Skeletal muscle cell (primary cell): Measurements from ENCODE around the gene BAG1.

Source experiments
- DNase-seq: peaks from one replicate; pipeline ENCODE4 v3.0.0-alpha.2; 2010; ENCODE audit warnings: low read depth
- H3K4me3 ChIP-seq: 2 replicates; pipeline ENCODE4 v1.5.1; 2011; ENCODE audit warnings: low read depth, mild to moderate bottlenecking, control low read depth, low read length, moderate library complexity

Gene BAG1

DNA sequence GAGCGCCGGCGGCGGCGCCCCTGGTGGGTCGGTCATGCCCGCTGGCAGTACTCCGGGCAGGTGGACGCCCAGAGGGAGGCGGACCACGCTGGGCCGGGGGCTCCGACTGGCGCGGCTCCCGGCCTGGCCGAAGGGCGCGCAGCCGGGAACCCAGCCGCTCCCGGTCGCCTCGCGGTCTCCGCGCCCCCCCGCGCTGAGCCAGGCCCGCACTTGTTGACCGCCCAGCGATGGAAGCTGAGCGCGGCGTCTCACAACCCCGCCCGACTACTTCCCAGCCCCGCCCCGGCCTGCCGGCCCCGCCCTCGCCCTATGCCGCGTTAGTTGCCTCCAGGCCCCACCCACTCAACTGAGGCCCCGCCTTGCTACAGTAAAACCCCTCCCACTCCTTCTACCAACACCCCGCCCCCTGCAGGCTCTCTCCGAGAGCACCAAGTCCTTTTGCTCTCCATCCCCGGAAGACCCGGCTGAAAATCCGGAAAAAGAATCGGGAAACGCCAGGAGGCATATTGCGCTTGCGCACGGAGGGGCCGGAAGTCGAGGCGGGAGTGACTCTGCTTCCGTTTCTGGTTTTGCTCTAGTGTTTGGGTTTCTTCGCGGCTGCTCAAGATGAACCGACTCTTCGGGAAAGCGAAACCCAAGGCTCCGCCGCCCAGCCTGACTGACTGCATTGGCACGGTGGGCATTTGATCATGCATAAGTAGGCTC lies at the start of gene BAG1, which contains the start of gene CHMP5:
Gene BAG1 (minus strand): TSS at position 236 of the 705 bp plus-strand sequence.
Gene CHMP5 (plus strand): TSS at position 577 of the 705 bp plus-strand sequence. CDS start 30 bp downstream, at position 607.
- peak; percentile 97 for DNase-seq
- H3K4me3 ChIP-seq, result peak within 1 kb of the TSS; percentile 81

DNA sequence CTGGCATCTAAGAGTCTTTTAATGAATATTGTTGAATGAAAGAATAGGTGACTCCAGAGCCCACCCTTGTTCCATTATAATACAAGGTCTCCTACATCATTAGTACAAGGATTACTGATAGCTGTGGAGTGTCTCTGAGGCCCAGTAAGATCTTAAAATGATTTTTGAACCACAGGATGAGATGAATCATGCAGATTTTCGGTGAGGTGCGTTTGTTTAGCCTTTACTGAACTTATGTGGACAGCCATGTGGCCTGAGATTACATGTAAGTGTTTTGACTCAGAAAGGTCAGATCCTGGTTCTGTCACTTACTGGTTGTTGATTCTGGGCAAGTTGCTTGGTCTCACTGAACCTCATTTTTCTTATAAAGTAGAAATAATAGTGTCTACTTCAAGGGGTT lies 47.4 kb upstream of the BAG1 start:
- DNase-seq, result no peak
- no peak overlapping the region for H3K4me3 ChIP-seq

DNA sequence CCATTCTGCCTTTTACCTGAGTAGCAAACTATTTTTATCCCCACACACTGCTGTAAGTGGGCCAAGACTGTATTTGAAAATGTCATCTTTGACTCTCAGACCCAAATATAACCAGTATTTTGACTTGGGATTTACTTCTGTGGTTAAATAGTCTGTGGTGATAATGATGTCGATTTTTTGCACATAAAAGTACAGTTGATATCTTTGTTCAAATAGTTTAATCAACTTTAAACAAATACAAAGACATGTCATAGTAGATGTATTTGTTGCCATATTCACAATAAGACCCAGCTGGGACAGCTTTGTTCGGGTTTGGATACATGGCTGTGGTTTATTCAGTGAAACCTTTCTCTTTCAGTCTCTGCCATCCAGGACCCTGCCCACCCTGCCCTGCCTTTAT lies 46.2 kb upstream of the BAG1 start:
- H3K4me3 ChIP-seq, result no peak overlapping the region
- DNase-seq, result no peak

DNA sequence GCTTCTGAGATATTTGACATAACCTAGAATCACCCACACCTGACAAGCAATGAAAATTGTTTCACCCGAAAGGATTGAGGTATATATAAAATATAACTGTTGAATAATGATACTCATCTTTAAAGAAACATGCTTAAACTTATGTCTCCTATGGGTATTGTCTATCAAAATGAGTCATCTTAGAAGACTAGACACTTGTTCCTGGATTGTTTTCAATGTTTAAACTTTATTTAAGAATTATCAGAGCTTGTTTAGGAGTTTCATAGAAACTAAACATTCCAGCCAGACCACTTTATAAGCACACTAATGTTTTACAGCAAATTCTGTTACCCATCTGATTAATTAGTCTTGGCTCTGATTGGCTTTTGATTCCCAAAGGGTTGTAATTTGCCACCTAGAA lies 45.4 kb upstream of the BAG1 start:
- H3K4me3 ChIP-seq, result no peak overlapping the region
- DNase-seq, result no peak

DNA sequence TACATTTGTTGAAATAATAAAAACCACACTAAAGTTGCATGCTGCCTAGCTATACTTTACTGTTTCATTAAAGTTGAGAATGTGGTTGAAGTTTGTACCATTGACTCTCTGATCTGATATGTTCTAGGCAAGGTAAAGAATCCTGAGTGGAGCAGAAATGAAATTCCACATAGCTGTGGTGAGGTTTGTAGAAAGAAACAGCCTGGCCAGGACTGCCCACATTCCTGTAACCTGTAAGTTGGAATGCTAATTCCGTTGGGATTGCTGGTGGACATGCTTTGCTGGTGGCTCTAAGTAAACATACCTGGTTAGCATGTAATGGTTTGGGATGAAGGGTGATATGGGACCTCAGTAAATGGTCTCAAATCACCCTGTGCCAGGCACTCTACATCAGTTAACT lies 42.6 kb upstream of the BAG1 start:
- no peak for DNase-seq
- no peak overlapping the region for H3K4me3 ChIP-seq

DNA sequence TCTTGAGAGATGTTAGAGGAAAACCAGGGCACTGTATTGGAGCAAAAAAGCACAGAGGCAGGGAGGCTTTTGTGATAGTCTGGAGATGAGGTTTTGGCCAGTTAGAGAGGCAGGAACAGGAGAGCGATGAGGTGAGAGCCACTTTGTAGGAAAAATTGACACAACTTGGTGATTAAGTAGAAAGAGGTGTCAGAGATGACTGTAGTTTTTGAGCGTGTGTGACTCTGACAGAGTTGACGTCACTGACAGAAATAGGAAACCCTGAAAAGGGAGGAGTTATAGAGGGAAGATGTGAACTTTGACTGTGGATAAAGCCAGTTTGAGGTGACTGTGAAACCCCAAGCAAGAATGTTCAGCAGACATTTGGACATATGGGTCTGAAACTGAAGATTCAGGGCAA lies 41.5 kb upstream of the BAG1 start:
- no peak overlapping the region for H3K4me3 ChIP-seq
- DNase-seq, result no peak

DNA sequence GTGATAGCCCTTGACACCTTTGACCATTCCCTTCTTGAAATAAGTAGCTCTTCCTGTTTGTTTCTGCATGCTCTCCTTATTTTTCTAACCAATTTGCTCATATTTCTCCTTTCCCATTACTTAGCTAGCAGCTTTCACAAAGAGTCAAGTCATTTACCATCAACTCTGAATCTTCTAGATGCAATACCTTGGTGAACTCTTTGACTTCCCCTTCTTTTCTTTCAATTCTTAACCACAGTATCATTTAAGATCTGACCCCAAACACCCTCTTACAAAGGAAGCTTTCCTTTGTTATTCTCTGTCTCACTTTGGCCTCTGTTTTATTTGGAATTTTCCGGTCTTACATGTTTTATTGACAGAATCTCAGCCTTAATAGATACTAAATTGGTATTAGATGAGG lies 39.9 kb upstream of the BAG1 start:
- no peak for DNase-seq
- no peak overlapping the region for H3K4me3 ChIP-seq

DNA sequence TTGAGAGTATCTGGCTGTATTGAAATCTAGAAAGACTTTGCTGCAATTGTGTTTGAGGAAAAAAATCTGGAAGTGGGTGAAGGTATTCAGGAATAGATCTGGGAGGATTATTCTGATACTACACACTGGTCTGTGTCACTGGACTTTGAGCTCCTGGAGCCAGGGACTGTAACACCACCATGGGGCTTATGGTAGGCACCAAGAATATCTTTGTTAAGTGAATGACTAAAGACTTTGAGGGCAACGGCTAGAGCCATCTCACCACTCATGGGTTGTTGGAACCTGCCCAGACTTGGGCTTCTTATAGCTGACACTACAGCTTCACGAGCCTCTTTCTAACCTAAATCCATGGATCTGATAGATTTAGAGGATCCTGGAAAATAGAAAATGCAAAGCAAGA lies 36.0 kb upstream of the BAG1 start:
- no peak overlapping the region for H3K4me3 ChIP-seq
- DNase-seq, result no peak

DNA sequence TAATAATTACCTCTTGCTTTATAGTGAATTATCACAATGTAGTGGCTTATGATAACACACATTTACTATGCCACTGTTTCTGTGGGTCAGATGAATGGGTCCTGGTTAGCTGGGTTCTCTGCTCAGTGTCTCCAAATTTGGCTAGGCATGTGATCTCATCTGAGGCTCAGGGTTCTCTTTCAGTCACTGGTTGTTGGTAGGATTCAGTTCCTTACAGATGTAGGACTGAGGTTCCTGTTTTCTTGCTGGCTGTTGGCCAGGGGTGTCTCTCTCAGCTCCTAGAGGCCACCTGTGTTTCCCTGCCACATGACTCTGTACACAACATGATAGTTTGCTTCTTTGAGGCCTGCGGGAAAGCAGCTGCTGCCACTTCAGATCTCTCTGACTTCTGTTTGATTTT lies 32.9 kb upstream of the BAG1 start:
- DNase-seq, result no peak
- no peak overlapping the region for H3K4me3 ChIP-seq

DNA sequence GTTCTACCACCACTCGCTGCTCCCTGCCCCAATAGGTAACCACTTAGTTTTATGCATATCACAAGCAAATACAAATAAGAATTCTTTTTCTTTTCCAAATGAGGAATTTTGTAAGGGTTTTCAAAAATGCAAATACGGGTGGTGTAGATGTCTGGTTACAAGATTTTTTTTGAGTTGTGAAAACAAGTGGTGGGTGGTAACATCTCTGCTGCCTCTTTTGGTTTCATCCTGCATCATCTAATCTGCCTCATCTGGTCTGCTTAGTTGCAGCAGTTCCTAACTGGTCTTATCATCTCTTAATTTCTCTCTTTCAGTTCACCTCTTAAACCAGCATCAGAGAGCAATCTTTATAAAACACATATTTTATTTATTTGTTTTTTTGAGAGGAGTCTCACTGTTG lies 31.1 kb upstream of the BAG1 start:
- H3K4me3 ChIP-seq, result no peak overlapping the region
- no peak for DNase-seq

DNA sequence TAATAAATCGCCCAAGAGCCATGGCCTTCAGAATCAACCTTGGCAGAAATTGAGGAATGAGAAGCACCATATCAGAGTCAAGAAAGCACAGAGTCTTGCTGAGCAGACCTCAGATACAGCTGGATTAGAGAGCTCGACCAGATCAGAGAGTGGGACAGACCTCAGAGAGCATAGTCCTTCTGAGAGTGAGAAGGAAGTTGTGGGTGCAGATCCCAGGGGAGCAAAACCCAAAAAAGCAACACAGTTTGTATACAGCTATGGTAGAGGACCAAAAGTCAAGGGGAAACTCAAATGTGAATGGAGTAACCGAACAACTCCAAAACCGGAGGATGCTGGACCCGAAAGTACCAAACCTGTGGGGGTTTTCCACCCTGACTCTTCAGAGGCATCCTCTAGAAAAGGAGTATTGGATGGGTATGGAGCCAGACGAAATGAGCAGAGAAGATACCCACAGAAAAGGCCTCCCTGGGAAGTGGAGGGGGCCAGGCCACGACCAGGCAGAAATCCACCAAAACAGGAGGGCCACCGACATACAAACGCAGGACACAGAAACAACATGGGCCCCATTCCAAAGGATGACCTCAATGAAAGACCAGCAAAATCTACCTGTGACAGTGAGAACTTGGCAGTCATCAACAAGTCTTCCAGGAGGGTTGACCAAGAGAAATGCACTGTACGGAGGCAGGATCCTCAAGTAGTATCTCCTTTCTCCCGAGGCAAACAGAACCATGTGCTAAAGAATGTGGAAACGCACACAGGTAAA lies 30.3 kb upstream of the BAG1 start:
- no peak for DNase-seq
- H3K4me3 ChIP-seq, result no peak overlapping the region

DNA sequence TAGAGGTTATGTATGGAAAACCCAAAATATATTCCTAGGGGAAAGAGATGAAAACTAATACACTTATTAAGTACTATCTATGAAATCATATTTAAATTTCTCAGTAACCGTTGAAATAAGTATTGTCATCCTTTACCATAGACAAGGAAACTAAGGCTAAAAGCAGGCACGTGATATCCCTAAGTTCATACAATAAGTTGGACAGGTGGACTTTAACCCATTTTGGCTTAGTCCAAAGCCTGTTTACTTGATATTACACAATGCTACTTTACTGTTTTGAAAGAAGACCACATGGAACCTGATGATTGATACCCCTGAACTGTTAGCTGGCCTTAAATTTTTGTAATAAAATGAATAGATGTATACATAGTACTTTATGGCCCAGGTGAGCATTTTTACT lies 29.3 kb upstream of the BAG1 start:
- H3K4me3 ChIP-seq, result no peak overlapping the region
- no peak for DNase-seq

DNA sequence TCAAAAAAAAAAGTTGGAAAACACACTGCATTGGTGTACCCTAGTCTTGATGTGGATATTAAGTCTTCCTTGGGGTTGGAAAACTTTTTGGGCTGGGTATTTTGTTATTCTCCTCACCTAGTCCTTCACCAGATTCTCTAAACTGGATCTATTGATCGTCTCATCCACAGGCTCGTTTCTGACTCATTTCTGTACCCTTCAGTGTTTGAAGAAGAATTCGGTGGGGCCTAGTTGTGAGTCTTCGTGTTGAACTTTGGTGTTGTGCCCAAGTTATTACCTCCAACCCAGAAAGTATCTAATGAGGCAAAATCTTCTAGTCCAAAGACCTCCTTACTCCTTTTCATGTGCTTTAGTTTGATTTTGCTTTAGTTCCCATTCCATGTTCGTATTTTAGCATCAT lies 27.4 kb upstream of the BAG1 start:
- DNase-seq, result no peak
- H3K4me3 ChIP-seq, result no peak overlapping the region

DNA sequence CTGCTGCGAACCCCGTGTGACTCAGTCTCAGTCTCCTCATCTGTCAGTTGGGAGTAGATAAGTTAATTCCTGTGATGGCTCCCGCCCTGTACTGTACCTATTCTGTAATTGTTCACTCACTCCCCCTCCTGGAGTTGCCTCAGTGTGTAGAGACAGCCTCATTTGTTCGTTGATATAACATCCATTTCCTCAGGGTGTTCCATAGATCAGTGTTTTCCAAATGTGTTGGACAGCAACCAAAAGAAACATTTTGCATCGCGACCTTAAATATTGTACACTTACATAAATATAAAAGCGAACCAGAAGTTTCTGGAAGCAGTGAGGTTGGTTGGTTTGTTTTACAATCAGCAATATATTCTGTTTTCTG lies 26.5 kb upstream of the BAG1 start:
- peak overlapping the region; percentile 88 for H3K4me3 ChIP-seq
- no peak for DNase-seq

DNA sequence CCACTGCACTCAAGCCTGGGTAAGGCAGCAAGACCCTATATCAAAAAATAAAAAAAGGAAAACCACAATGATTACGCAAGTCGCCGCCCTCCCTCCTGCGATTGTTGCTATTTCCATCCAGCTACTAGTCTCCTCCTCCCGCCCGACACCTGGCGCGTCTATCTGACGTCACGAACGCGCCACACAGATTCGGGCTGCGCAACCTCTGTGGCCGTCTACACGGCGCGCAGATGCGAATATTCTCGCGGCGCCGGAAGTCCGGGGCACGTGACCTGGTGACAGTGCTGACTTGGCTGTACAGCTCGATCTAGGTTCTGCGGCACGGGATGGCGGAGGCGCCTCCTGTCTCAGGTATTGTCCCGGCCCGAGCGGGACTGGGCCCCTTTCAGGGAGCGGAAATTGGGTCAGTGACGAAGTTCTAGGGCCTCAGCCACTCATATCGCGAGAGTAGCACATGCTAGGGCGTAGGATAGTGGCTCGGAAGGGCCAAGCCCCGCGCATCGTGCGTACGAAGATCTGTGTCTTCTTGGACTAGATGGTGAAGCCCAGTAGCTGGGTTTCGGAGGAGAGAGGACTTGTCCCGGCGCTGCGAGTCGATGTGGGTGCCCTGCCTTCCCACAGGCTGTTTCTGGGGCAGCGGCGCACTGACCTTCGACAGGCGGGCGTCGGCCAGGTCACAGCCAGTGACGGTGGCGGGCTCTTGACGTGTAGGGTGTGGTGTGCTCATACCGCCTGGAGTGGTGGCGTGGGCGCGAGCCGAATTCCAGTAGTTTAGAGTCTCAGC lies 25.9 kb upstream of the BAG1 start, which contains the start of gene NFX1:
Gene NFX1 (plus strand): TSS at position 270 of the 784 bp plus-strand sequence. CDS start 57 bp downstream, at position 327.
- peak; percentile 98 for DNase-seq
- peak within 1 kb of the TSS; percentile 88 for H3K4me3 ChIP-seq

DNA sequence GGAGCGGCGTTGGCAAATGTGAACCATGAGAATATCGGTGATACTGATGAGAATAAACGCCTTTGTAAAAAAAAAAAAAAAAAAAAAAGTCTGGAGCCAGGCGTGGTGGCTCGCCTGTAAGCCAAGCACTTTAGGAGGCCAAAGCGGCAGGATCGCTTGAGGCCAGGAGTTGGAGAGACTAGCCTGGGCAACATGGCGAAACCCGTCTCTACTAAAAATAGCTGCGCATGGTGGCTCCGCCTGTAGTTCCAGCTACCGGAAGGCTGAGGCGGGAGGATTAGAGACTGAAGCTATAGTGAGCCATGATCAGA lies 25.4 kb upstream of the BAG1 start:
- H3K4me3 ChIP-seq, result peak overlapping the region; percentile 88
- DNase-seq, result no peak

DNA sequence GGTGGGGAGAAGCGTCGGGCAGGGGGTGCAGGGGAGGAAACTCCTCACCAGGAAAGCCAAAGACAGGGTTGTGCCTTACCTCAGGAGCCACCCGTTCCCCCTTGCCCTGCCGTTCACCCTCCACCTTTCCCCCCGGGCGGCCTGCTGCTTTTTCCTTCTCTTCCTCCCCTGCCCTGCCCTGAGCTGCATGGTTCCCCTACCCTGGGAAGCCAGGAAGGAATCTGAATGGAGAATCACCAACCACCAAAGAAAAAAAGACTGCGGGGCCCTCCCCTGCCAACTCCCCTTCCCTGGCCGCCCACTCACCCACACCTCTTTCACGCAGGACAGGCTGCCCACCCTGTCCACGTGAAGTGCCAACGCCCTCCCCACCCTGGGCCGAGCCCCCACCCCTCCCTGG lies 25.0 kb upstream of the BAG1 start:
- no peak for DNase-seq
- peak overlapping the region; percentile 88 for H3K4me3 ChIP-seq

DNA sequence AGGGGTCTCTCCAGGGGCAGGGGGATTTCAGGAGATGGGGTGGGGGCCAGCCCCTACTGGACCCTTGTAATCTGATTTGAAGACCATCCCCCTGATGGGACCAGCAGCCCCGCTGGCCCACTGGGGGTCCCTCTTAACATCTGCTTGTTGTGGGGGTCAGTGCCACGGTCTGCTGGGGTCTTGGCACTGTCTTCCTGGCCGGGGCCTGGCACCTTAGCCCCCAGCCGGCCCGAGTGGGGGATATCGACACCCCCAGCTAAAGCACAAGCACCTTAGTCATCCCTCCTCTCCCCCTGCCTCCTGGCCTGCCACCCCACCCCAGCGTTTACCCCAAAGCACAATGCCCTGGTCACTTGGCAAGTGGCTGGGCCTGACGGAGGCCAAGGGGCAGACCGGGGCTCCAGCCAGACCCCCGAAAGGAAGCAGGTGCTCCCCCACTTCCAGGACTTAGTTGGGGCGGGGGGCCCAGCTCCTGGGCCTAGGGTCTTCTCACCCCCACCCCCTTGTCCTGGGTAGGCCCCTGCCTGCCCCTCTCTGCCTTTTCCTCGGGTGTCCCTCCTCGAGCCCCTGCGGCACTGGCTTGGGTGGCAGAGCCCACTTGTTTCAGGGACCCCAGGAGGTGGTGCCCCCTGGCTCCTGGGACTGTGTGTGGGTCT lies 24.4 kb upstream of the BAG1 start:
- H3K4me3 ChIP-seq, result no peak overlapping the region
- no peak for DNase-seq

DNA sequence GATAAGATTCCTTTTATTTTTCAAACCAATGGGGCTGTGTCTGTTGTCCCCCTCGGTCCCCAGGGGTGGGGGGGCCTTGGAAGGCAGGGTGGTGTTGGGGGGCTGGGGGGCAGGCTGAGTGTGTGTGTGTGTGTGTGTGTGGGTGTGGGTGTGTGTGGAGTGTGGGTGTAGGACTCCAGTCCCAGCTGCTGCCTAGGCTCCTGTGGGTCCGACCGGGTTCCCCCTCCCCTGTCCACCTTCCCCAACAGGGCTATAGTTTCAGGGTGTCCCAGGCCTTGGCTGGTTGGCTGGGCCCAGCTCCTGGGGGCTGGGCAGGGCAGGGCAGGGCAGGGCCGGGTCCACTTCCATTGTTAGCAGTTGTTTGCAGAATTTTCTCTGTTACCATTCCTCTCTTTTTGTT lies 23.7 kb upstream of the BAG1 start:
- no peak overlapping the region for H3K4me3 ChIP-seq
- DNase-seq, result no peak

DNA sequence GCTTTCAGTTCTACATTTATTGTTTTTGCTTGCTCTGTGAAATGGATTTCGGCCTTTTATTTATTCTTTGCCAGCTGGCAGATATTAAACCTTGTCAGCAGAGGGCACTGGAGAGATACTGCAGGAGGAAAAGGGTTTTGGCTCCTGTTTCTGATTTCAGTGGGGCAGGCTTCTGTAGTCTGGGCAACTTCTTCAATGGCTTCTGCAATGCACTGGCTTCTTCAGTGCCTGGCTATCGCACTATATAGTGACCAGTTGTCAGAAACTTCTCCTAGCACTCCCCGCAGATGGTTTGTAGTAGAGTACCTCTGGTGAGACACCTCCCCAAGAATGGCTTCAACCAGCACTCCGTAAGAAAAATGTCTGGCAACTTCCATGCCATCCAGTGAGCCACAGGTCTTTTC lies 22.6 kb upstream of the BAG1 start:
- DNase-seq, result no peak
- no peak overlapping the region for H3K4me3 ChIP-seq
